Loucy (cell line): ENCODE measurements around the gene CFHR1.
"Not testable (repeated sequence)": the region's sequence is repeated elsewhere in the genome, so short reads cannot be mapped to it uniquely, and the experiment has no call there.

Experiments used
- CTCF ChIP-seq: fragments of 200-600 bp; sonication (generic); conservative IDR thresholded peaks from 2 replicates; pipeline ENCODE4 v1.5.1; 2014; ENCODE audit warnings: mild to moderate bottlenecking, antibody characterized with exemption, low read length
- EZH2phosphoT487 ChIP-seq: fragments of 200-600 bp; IDR thresholded peaks from 2 replicates; pipeline ENCODE4 v1.6.1; 2018; ENCODE audit warnings: antibody characterized with exemption, mild to moderate bottlenecking, moderate library complexity, borderline replicate concordance

- TF ChIP-seq CTCF, EZH2phosphoT487: not testable (repeated sequence)
Measured at GRCh38 chr1:196801920-196802319, 17.6 kb upstream of the CFHR1 start.
